NCI-H1930 (cell line): ENCODE measurements around the gene PTP4A1.
A peak's percentile ranks its signal among the peaks of the same experiment; 100 is the strongest.
"Not testable (repeated sequence)": the region's sequence is repeated elsewhere in the genome, so short reads cannot be mapped to it uniquely, and the experiment has no call there.

ENCODE experiments used
- DNase-seq, 2 experiments: peaks; one replicate each; lab custom pipeline; 2025; lab: John Stamatoyannopoulos, UW

PTP4A1 gene

DNA sequence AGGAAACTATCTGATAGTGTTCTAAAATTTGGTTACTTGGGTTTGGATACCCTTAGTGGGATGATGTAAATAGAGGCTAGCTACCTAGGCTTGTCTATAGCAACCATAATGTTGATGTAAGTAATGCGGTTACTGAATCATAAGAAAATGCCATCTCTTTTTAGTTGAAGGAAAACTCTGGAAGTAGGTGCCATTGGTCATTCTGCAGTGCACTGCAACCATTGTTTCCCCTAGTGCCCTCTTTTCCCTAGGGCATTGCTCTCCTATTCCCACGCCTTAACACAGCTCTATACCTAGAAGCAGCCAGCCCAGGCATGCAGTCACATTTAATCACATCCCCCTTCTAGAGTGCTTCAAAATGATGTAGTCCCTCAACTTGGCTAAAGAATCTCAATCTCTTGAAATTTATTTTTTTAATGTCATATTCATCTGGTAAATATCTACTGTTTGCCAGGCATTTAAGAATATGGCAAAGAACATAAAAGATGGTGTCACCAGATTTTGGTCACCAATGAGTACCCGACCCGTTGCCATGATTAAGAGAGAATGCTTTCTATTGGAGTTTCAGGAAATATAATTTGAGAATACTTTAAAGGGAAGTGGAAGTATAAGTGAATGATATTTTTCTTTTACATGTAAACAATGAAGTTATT, 10.4 kb downstream of the PTP4A1 start:
- no peak for DNase-seq

DNA sequence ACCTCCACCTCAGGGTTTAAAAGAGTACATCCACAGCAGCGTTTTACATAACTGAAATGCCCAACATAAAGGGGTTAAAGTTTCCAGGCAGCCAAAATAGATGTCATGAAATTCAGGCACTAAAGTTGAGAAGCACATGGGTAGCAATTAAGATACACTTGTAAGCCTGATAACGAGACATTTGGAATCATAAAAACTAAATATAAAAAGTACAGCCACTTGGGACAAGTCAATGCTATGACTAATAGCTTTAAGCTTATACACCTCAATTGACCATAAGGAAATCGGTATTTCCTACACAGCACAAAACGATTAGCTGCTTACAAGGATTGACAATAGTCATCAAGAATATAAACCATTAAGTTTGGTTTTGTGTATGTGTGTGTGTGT, 11.8 kb downstream of the PTP4A1 start:
- DNase-seq = no peak

DNA sequence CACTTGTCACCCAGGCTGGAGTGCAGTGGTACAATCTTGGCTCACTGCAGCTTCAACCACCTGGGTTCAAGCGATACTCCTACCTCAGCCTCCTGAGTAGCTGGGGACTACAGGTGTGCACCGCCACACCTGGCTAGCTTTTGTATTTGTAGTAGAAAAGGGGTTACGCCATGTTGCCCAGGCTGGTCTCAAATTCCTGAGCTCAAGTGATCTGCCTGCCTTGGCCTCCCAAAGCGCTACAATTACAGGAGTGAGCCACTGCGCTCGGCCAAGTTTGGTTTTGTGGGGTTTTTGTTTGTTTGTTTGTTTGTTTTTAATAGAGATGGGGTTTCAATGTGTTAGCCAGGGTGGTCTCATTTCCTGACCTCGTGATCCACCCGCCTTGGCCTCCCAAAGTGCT, 12.3 kb downstream of the PTP4A1 start:
- no peak for DNase-seq

DNA sequence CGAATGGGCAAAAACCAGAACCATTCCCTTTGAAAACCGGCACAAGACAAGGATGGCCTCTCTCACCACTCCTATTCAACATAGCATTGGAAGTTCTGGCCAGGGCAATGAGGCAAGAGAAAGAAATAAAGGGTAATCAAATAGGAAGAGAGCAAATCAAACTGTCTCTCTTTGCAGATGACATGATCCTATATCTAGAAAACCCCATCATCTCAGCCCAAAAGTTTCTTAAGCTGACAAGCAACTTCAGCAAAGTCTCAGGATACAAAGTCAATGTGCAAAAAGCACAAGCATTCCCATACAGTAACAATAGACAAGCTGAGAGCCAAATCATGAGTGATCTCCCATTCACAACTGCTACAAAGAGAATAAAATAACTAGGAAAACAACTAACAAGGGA, 13.4 kb downstream of the PTP4A1 start:
- DNase-seq = not testable (repeated sequence)

DNA sequence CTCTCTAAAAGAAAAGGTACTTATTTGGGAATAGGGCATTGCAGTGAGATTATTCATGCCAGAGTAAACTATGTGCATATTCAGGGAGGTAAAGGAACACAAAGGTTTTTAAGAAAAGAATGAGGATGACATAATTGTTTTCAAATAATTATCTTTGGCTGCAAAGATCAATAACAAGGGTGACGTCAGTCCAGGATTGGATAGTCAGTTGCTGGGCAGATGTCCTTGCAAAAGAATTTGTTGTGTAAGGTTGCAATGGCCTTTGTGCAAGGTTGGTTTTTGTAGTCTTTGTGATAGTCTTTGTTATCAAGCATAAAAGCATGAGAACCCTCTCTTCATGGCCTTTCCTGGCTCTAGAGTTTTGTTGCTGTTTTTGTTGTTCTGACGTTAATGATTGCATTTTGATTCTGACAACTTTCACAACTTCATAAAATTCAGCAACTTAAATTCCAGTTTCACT, 17.7 kb downstream of the PTP4A1 start:
- peak; percentile 61 to 81 for DNase-seq

DNA sequence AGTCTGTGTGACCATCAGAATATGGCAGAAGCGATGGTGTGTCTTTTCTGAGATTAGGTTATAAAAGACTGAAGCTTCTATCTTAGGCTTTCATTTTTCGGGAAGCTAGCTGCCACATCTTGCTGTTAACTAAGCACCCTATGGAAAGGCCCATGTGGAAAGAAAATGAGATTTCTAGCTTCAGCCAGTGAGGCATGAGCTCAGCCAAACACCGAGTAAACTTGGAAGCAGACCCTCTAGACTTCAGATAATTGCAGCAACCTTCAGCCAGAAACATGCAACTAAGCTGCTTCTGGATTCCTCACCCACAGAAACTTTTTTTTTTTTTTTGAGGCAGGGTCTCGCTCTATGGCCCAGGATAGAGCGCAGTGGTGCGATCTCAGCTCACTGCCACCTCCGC, 20.6 kb downstream of the PTP4A1 start:
- DNase-seq = no peak

DNA sequence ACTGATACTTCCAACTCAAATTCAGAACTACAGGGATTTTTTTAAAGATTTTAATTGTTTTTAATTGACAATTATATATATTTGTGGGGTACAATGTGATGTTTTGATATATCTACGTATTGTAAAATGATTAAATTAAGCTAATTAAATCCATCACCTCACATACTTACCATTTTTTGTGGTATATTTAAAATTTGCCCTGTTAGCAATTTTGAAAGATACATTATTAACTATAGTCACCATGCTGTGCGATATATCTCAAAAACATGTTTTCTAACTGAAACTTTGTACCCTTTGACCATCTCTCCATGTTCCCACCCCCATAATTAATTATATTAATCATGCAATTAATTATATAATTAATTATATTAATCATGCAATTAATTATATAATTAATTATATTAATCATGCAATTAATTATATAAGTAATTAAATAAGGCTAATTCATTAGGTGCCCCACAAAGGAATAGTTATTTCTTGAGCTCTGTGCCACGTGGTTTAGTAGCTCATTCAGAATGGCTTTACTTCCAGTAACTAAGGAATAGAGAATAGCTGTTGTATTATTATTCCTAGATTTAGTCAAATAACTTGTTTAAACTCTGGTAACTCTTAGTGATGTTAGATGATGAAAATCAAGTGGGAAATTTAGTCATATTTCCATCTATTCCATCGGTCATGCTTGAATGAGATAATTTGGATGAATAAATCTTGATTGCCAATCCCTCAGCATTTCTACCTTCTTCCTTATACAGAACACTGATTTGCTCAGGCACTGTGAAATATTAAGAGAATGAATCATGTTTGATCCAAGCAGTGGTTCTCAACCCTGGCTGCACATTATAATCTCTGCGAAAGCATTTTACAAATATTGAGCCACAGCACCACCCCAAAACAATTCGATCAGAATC, 25.1 kb downstream of the PTP4A1 start:
- DNase-seq = no peak

DNA sequence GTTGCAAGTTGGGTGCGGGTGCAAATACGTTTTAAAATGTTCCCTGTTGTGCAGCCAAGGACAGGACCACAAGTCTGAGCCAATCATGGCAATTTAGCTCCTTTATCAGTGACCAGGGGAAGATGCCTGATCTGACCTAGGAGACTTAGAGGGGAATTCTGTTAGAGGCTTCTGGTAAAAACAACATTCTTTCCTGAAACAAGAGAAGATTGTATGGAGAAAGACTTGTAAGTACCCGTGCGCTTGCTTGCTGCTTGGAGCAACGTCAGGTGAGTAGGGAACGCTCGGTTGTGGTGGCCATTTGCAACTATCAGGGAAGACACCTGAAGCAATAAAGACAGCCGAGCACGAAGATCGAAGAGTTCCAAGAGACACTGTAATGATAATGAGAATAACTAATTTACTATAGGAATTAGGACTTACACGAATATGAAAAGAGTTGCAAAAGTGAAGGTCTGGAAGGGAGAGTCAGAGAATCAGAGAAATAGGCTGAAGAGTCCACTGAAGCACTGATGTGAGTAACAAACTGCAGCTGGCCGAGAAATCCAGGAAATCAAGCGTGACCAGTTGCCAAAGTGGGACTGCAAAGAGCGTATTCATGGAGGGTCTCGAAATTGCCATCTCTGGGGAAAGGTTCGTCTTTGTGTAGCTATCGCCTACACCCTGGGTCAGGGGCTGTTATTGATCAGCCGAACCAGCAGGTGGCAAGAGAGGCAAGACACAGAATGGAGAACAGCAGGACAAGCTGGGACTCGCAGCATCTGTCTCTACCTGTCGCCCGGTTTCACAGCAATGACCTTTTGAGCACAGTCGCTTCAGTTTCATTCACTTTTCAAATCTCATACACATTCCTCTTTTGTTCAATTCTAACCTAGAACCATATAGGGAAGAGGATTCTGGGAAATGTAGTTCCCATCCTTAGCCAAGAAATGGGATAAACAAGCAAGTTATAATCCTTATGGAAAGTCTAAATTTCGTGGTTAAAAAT, 26.1 kb downstream of the PTP4A1 start:
- peak; percentile 71 to 80 for DNase-seq

DNA sequence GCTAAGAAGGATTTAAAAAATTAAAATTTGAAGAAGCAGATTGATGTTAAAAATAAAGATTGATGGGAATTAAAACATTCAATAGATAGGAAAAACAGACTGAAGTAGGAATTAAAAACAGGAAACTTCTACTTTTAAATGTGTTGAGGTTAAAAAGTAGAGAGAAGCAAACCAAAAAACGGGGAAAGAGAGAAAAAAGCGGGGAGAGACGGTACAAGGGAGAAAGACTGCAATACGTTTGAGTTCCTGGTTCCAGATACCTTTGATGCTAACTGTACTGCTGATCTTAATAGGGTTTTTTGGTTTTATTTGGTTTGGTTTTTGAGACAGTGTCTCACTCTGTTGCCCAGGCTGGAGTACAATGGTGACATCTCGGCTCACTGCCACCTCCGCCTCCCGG, 27.0 kb downstream of the PTP4A1 start:
- no peak for DNase-seq

DNA sequence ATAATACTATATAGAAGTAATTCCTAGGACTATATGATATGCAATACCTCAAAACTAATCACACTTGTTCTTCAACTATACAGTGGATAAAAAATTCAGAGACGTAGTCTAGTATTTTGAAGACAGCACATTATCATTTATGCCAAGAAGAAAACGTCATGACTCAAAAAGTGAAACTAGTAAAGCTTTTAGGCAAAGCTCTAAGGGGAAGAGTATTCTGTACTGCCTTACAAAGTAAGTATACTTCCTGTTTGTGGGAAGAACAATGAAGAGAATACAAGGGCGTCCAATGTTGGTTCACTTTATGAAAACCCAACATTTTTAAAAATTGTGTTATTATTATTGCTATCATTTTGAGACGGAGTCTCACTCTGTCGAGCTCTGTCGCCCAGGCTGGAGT, 27.9 kb downstream of the PTP4A1 start:
- DNase-seq = no peak

DNA sequence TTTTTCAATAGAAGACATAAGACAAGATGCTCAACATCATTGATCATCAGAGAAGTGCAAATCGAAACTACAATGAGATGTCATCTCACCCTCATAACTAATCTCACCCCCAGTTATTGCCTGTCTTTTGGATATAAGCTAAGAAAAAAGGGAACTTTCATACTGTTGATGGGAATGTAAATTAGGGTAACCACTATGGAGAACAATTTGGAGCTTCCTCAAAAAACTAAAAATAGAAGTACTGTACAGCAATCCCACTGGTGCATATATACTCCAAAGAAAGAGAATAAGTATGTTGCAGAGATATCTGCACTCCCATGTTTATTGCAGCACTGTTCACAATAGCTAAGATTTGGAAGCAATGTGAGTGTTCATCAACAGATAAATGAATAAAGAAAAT, 37.0 kb downstream of the PTP4A1 start:
- DNase-seq = no peak

DNA sequence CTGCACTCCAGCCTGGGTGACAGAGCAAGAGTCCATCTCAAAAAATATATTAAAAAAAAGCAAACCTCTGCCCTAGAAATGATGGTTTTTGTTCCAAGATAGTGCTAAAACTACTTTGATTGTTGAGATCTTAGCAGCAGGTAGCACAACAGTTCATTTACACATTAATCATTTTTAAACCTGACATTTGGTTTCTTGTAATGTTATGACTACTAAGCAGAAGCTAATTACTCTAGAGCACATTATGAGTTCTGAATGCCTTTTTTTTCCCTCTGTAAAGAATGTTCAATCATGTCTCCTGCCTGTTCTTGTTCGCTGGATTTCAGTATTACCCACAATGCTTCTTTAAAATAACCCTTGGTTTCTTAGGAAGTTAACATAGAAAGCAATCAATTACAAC, 38.7 kb downstream of the PTP4A1 start:
- no peak for DNase-seq

DNA sequence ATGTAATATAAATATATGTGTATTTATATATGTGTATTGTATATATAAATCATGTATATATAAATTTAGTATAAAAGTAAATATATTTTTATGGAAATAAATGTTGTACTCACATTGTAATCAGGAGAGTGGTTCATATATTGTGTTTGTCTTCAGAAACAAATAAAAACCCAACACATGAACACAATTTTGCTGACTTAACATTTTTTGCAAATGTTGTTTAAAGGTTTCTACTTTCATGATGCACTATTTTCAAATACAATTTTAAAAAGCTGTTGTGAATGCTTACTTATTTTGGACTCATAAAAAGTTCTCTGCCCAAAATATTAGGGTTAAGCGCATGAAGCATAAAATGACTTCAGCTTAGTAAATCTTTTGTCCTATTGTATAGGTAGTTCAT, 39.3 kb downstream of the PTP4A1 start:
- DNase-seq = no peak

DNA sequence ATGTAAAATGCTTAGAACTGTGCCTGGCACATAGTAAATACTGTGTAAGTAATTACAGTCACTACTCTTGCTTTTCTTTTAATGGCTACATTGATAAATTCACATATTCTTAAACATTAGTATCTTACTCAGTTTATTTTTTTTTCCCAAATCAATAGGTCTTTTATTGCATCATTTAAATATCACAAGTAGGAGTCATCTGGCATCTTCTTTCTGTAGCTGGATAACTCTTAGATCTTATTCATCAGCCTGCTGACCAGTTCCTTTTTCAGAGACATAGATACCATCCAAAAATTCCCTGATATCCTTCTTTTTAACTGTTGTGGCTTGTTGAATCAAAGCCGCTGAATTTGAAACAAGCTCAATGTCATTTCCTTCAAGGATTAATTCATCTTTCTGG, 43.3 kb downstream of the PTP4A1 start:
- no peak for DNase-seq
